Retinal pigment epithelial cell (primary cell): ENCODE data around the gene LIMA1.

Source experiments
- DNase-seq: peaks from one replicate; pipeline ENCODE4 v3.0.0-alpha.2; 2010; ENCODE audit warnings: low read depth
- H3K4me3 ChIP-seq: 2 replicates; pipeline ENCODE4 v1.5.1; 2011; ENCODE audit warnings: mild to moderate bottlenecking, low read length, control low read depth, moderate library complexity
- TF ChIP-seq, protein P1 (sequence below): conservative IDR thresholded peaks from 2 replicates; pipeline ENCODE4 v1.5.1; 2011; ENCODE audit warnings: low read depth, low read length, control low read depth, inconsistent platforms

The LIMA1 gene

DNA sequence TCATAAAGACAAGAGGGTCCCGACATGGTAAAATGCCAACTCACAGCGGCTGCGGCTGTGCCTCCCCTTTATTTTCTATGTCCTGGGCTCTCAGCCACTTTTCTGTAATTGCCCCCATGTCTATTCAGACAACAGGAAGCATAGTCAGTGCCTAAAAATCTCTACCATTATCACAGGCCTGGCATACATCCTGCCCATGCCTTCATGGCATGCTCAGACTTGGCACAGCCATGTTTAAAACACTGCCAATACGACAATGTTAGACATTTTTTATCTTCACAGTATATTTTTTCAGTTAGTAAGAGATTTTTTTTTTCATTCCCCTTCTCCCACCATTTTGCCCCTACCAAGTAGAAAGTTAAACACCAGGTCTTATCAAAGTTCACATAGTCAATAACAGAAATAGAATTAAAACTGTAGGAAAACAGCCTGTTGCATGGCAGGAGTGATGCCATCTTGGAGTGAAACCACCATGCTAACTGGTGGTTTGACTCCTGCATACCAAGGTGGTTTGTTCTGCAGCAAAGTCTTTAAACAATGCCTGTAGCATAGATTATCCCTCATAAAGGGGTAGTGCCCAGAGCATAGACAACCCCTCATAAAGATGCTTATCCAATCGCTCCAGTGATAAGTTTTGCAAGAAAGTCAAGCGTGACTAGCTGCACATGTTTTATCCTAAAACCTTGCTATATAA is 97.2 kb downstream of the LIMA1 start:
- no peak for DNase-seq
- H3K4me3 ChIP-seq, result no peak overlapping the region
- TF ChIP-seq, protein P1, sequence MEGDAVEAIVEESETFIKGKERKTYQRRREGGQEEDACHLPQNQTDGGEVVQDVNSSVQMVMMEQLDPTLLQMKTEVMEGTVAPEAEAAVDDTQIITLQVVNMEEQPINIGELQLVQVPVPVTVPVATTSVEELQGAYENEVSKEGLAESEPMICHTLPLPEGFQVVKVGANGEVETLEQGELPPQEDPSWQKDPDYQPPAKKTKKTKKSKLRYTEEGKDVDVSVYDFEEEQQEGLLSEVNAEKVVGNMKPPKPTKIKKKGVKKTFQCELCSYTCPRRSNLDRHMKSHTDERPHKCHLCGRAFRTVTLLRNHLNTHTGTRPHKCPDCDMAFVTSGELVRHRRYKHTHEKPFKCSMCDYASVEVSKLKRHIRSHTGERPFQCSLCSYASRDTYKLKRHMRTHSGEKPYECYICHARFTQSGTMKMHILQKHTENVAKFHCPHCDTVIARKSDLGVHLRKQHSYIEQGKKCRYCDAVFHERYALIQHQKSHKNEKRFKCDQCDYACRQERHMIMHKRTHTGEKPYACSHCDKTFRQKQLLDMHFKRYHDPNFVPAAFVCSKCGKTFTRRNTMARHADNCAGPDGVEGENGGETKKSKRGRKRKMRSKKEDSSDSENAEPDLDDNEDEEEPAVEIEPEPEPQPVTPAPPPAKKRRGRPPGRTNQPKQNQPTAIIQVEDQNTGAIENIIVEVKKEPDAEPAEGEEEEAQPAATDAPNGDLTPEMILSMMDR, result no peak

DNA sequence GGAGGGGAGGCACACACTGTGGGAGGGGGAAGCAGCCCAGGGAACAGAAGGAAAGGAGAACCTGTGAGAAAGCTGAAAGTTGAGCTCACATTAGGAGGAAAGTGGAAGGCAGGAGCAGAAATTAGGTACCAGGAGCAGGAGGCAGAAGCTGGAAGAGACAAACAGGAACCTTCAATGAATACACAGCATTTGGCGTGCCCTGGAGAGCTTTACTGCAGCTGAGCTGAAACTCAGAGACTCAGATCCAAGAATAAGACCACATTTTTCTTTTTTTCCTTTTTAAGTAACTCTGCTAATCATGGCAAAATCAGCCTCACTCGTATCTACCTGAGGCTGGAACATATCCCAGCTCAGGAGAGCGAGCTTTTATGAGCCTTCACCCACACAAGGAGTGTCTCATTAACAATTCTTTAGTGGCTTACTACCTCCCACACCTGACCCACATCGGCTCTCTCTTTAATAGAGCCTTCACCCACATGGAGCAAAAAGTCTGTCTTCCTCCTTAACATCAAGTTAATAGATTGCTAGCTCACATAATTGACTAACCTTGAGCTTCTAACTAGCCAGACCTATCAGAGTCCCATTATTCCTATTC is 97.9 kb downstream of the LIMA1 start:
- no peak for DNase-seq
- TF ChIP-seq, protein P1, result no peak
- H3K4me3 ChIP-seq, result no peak overlapping the region

DNA sequence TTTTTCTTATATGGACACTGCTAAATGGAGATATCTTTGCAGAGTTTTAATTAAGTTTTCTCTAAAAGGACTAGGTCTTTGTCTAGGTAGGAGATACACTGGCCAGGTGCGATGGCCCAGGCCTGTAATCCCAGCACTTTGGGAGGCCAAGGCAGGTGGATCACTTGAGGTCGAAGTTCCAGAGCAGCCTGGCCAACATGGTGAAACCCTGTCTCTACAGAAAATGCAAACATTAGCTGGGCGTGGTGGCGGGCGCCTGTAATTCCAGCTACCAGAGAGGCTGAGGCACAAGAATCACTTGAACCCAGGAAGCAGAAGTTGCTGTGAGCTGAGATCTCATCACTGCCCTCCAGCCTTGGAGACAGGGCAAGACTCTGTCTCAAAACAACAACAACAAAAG is 99.1 kb downstream of the LIMA1 start:
- no peak overlapping the region for H3K4me3 ChIP-seq
- no peak for DNase-seq
- TF ChIP-seq, protein P1, result no peak

DNA sequence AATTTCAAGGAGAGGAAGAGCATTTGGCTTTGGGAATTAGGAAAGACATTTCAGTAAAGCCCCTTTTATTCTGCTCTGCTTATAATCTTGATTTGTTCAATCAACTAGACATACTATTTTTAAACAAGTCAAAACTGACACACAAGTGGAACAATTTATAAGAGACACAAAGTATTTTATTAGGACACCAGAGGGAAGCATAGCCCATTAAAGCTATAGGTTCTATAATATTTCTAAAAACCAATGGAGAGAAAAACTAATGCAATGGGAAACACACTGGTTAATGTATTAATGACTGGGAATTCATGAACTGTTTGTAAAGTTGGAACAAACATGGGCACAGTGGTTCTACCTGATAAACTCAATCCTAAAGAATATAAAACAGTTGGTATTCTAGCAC is 100.9 kb downstream of the LIMA1 start:
- no peak overlapping the region for H3K4me3 ChIP-seq
- TF ChIP-seq, protein P1, result peak; percentile 23
- no peak for DNase-seq

DNA sequence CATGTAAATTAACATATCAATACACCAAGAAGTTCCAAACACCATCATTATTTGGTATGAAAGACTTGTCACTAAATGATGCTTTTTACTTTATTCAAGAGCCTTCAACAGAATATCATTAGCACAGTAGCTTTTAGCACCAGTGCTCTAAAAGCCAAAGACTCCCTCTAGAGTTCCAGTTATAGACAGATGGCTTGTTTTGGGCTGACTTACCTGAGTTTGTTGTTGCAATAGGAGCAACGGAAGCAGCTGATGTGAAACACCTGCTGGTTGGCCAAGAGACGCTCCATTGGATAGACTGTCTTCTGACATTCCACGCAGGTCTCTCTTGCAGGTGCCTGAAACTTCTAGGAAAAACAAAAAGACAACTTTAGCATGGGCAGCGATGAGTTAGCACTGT is 101.6 kb downstream of the LIMA1 start:
- no peak overlapping the region for H3K4me3 ChIP-seq
- TF ChIP-seq, protein P1, result no peak
- no peak for DNase-seq

DNA sequence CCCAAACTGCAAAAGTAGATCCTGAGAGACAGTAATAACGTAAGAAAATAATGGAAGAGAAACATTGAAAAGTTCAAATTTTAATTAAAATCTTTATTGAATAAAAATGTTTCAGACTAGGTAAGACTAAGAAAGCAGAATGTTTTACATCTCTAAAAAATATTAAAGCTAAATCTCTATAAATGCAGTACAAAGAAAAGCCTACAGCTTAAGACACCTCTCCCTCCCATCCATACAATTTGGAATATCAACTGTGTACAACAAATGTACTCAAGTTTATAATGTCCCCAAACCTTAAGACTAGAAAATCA is 107.6 kb downstream of the LIMA1 start:
- TF ChIP-seq, protein P1, result no peak
- no peak overlapping the region for H3K4me3 ChIP-seq
- DNase-seq, result no peak
